HS-5 (cell line): ENCODE data around the gene ENDOV.
"Not testable (repeated sequence)": the region's sequence is repeated elsewhere in the genome, so short reads cannot be mapped to it uniquely, and the experiment has no call there.

Experiments used
- DNase-seq: peaks from one replicate; pipeline ENCODE4 v3.0.0-alpha.2; 2012; ENCODE audit warnings: low read depth

ENDOV gene

GRCh38 chr17:80388601-80389000 lies 26.4 kb upstream of the ENDOV start:
- no peak for DNase-seq

GRCh38 chr17:80389011-80389995 lies 25.7 kb upstream of the ENDOV start:
- no peak for DNase-seq

- DNase-seq: no peak
Measured at GRCh38 chr17:80393241-80393890, 21.6 kb upstream of the ENDOV start.

- DNase-seq: no peak
Measured at GRCh38 chr17:80393961-80394360, 21.0 kb upstream of the ENDOV start.

- DNase-seq: no peak
Measured at GRCh38 chr17:80394629-80395216, 20.2 kb upstream of the ENDOV start.

- DNase-seq: no peak
Measured at GRCh38 chr17:80395402-80396151, 19.4 kb upstream of the ENDOV start.

GRCh38 chr17:80396157-80397033 lies 18.6 kb upstream of the ENDOV start:
- DNase-seq: no peak

GRCh38 chr17:80397034-80397387 lies 18.0 kb upstream of the ENDOV start:
- no peak for DNase-seq

- DNase-seq: no peak
Measured at GRCh38 chr17:80397686-80398085, 17.3 kb upstream of the ENDOV start.

- DNase-seq: not testable (repeated sequence)
Measured at GRCh38 chr17:80401086-80401485, 13.9 kb upstream of the ENDOV start.

GRCh38 chr17:80402102-80402501 lies 12.9 kb upstream of the ENDOV start:
- DNase-seq: not testable (repeated sequence)

GRCh38 chr17:80402959-80403358 lies 12.0 kb upstream of the ENDOV start:
- no peak for DNase-seq

GRCh38 chr17:80406146-80406545 lies 8.8 kb upstream of the ENDOV start:
- DNase-seq: no peak

- not testable (repeated sequence) for DNase-seq
Measured at GRCh38 chr17:80407917-80408316, 7.0 kb upstream of the ENDOV start.

GRCh38 chr17:80408872-80409271 lies 6.1 kb upstream of the ENDOV start:
- no peak for DNase-seq

GRCh38 chr17:80409626-80410025 lies 5.3 kb upstream of the ENDOV start:
- no peak for DNase-seq

- not testable (repeated sequence) for DNase-seq
Measured at GRCh38 chr17:80410441-80411087, 4.4 kb upstream of the ENDOV start.

- DNase-seq: no peak
Measured at GRCh38 chr17:80413771-80414507, 1.0 kb upstream of the ENDOV start.

- DNase-seq: no peak
Measured at GRCh38 chr17:80414508-80414802, 512 bp upstream of the ENDOV start.

GRCh38 chr17:80415626-80416137 lies 715 bp downstream of the ENDOV start:
- no peak for DNase-seq
